HCT116 (cell line): ENCODE results near the gene RBM20. TPM values are rescaled to one million over a fixed set of nuclear protein-coding genes. Genes with fewer than 3 reads are reported as not detected.

Experiments
- ATAC-seq: fragments of 200-7000 bp; cut with Tn5 transposase; 2 replicates; pipeline ENCODE4 v1.9.1; 2020; ENCODE audit warnings: mild to moderate bottlenecking, moderate library complexity
- BruUV-seq: library from RNA; stranded (reverse); fragments of 400-500 nt; replicated peaks from 2 replicates; lab custom pipeline; 2021; lab: Mats Ljungman, UMichigan
- CTCF ChIA-PET: fragments of 300-600 bp; sonication (Branson Sonifier 250); formaldehyde crosslinking; loops from one replicate; lab custom pipeline; 2021; ENCODE audit warnings: antibody characterized with exemption; lab: Charles Lee
- POLR2A ChIA-PET: fragments of 300-600, 350-600 bp; sonication (Branson Sonifier 250); formaldehyde crosslinking; loops from one replicate; lab custom pipeline; 2021; ENCODE audit warnings: antibody characterized with exemption; lab: Charles Lee
- RAD21 ChIA-PET, 2 experiments: fragments of 300-600 bp; sonication (Branson Sonifier 250); formaldehyde crosslinking; loops; one replicate each; lab custom pipeline; 2023; ENCODE audit warnings: low total read pairs in 2 of 2; ENCODE audit not compliant: uncharacterized antibody in 2 of 2, unreplicated experiment in 2 of 2, low non-redundant PET in 1 of 2; lab: Charles Lee
- DNase-seq: peaks from one replicate; pipeline ENCODE4 v3.0.0-alpha.2; 2010; ENCODE audit warnings: low read depth, low spot score
- H2AFZ ChIP-seq: fragments of 200-600 bp; shearing (Covaris generic), sonication (generic); 2 replicates; pipeline ENCODE4 v1.6.1; 2017; ENCODE audit warnings: low read depth, mixed run types, mixed read lengths, antibody characterized with exemption, low read length; ENCODE audit not compliant: poor library complexity, severe bottlenecking
- H3K27ac ChIP-seq: 2 replicates; pipeline ENCODE4 v1.5.1; 2012; ENCODE audit warnings: low read depth, low read length
- H3K27me3 ChIP-seq: fragments of 200-600 bp; sonication (generic); 2 replicates; pipeline ENCODE4 v1.6.1; 2016; ENCODE audit warnings: mixed run types, low read length, mixed read lengths; ENCODE audit not compliant: insufficient read depth
- H3K36me3 ChIP-seq, 2 experiments: fragments of 200-500 bp in 1 of 2; fragments of 200-600 bp in 1 of 2; sonication (Bioruptor generic) in 1 of 2; sonication (generic) in 1 of 2; 2 replicates each; pipeline versions ENCODE4 v1.5.1 to v1.6.1; 2014 to 2016; ENCODE audit warnings: low read length in 2 of 2, inconsistent platforms in 1 of 2, mixed read lengths in 1 of 2, mixed run types in 1 of 2; ENCODE audit not compliant: insufficient read depth in 2 of 2, control insufficient read depth in 1 of 2
- H3K4me1 ChIP-seq, 2 experiments: fragments of 200-600 bp in 1 of 2; sonication (generic) in 1 of 2; 2 replicates each; pipeline versions ENCODE4 v1.5.1 to v1.6.1; 2012 to 2017; ENCODE audit warnings: low read length in 2 of 2, inconsistent platforms in 1 of 2, mild to moderate bottlenecking in 1 of 2, mixed read lengths in 1 of 2, mixed run types in 1 of 2, moderate library complexity in 1 of 2; ENCODE audit not compliant: insufficient read depth in 2 of 2, control insufficient read depth in 1 of 2
- H3K4me2 ChIP-seq: fragments of 200-600 bp; sonication (generic); 2 replicates; pipeline ENCODE4 v1.6.1; 2017; ENCODE audit warnings: mixed run types, low read length, mixed read lengths
- H3K4me3 ChIP-seq, 2 experiments: fragments of 200-600 bp in 1 of 2; sonication (generic) in 1 of 2; replicated peaks in 1 of 2; 2 replicates each; pipeline ENCODE4 v1.5.1; 2011 to 2016; ENCODE audit warnings: low read length in 2 of 2, control low read depth in 1 of 2, low read depth in 1 of 2, mild to moderate bottlenecking in 1 of 2, mixed read lengths in 1 of 2, mixed run types in 1 of 2
- H3K79me2 ChIP-seq: fragments of 200-600 bp; sonication (generic); 2 replicates; pipeline ENCODE4 v1.6.1; 2017; ENCODE audit warnings: mild to moderate bottlenecking, mixed run types, low read length, moderate library complexity, mixed read lengths; ENCODE audit not compliant: insufficient read depth
- H3K9ac ChIP-seq: fragments of 200-600 bp; sonication (generic); 2 replicates; pipeline ENCODE4 v1.6.1; 2016; ENCODE audit warnings: low read length, mixed read lengths
- H3K9me2 ChIP-seq: fragments of 200-600 bp; sonication (generic), shearing (Covaris generic); 2 replicates; pipeline ENCODE4 v1.6.1; 2017; ENCODE audit warnings: mixed run types, mild to moderate bottlenecking, moderate library complexity; ENCODE audit not compliant: insufficient read depth
- H3K9me3 ChIP-seq, 2 experiments: fragments of 200-500 bp in 1 of 2; fragments of 200-600 bp in 1 of 2; sonication (Bioruptor generic) in 1 of 2; sonication (generic) in 1 of 2; 2 replicates each; pipeline ENCODE4 v1.6.1; 2014 to 2017; ENCODE audit warnings: low read length in 2 of 2, mixed read lengths in 2 of 2, inconsistent platforms in 1 of 2, low read depth in 1 of 2, mild to moderate bottlenecking in 1 of 2, mixed run types in 1 of 2, moderate library complexity in 1 of 2; ENCODE audit not compliant: control insufficient read depth in 1 of 2, insufficient read depth in 1 of 2
- H4K20me1 ChIP-seq: fragments of 200-600 bp; sonication (generic), shearing (Covaris generic); 2 replicates; pipeline ENCODE4 v1.6.1; 2017; ENCODE audit warnings: mixed run types, mild to moderate bottlenecking, moderate library complexity; ENCODE audit not compliant: insufficient read depth
- CEBPB ChIP-seq: IDR thresholded peaks from 2 replicates; pipeline ENCODE4 v1.6.1; 2012; ENCODE audit warnings: low read depth
- CTCF ChIP-seq, 3 experiments: fragments of 200-600 bp in 1 of 3; sonication (generic) in 1 of 3; IDR thresholded peaks in 2 of 3; conservative IDR thresholded peaks in 1 of 3; 2 replicates each; pipeline ENCODE4 v1.5.1; 2012 to 2017; ENCODE audit warnings: low read depth in 2 of 3, low read length in 2 of 3, antibody characterized with exemption in 1 of 3, borderline replicate concordance in 1 of 3, control low read depth in 1 of 3, mild to moderate bottlenecking in 1 of 3, mixed read lengths in 1 of 3, mixed run types in 1 of 3, moderate library complexity in 1 of 3; ENCODE audit not compliant: insufficient read depth in 1 of 3
- EGR1 ChIP-seq: IDR thresholded peaks from 2 replicates; pipeline ENCODE4 v1.6.1; 2012; ENCODE audit warnings: low read depth
- ELF1 ChIP-seq: IDR thresholded peaks from 2 replicates; pipeline ENCODE4 v1.6.1; 2012; ENCODE audit warnings: low read depth, borderline replicate concordance
- EZH2 ChIP-seq: fragments of 200-600 bp; sonication (generic); IDR thresholded peaks from 2 replicates; pipeline ENCODE4 v1.6.1; 2017; ENCODE audit warnings: antibody characterized with exemption, mixed run types
- EZH2phosphoT487 ChIP-seq: fragments of 200-600 bp; IDR thresholded peaks from 2 replicates; pipeline ENCODE4 v1.6.1; 2018; ENCODE audit warnings: antibody characterized with exemption, borderline replicate concordance
- JUND ChIP-seq: IDR thresholded peaks from 2 replicates; pipeline ENCODE4 v1.6.1; 2012
- MAX ChIP-seq: IDR thresholded peaks from 2 replicates; pipeline ENCODE4 v1.6.1; 2012
- POLR2A ChIP-seq: IDR thresholded peaks from 2 replicates; pipeline ENCODE4 v1.7.0; 2011; ENCODE audit warnings: borderline replicate concordance; ENCODE audit not compliant: insufficient read depth, insufficient read length; ENCODE audit errors: extremely low read depth
- POLR2AphosphoS5 ChIP-seq: IDR thresholded peaks from 2 replicates; pipeline ENCODE4 v1.6.1; 2011; ENCODE audit warnings: mild to moderate bottlenecking, low read depth, low read length, moderate library complexity
- REST ChIP-seq: IDR thresholded peaks from 2 replicates; pipeline ENCODE4 v1.6.1; 2012; ENCODE audit warnings: low read depth
- SIN3A ChIP-seq: IDR thresholded peaks from 2 replicates; pipeline ENCODE4 v1.6.1; 2012; ENCODE audit warnings: low read depth
- SP1 ChIP-seq: IDR thresholded peaks from 2 replicates; pipeline ENCODE4 v1.6.1; 2012; ENCODE audit warnings: low read depth
- SRF ChIP-seq: IDR thresholded peaks from 2 replicates; pipeline ENCODE4 v1.6.1; 2012; ENCODE audit warnings: low read depth
- TCF7L2 ChIP-seq: IDR thresholded peaks from 2 replicates; pipeline ENCODE4 v1.7.0; 2011; ENCODE audit warnings: borderline replicate concordance, inconsistent platforms; ENCODE audit not compliant: insufficient read depth, insufficient read length; ENCODE audit errors: extremely low read depth
- YY1 ChIP-seq: IDR thresholded peaks from 2 replicates; pipeline ENCODE4 v1.6.1; 2011; ENCODE audit warnings: low read length, low read depth, moderate library complexity, mild to moderate bottlenecking; ENCODE audit not compliant: insufficient replicate concordance; ENCODE audit errors: extremely low read depth
- ZBTB33 ChIP-seq: IDR thresholded peaks from 2 replicates; pipeline ENCODE4 v1.6.1; 2011; ENCODE audit warnings: mild to moderate bottlenecking, low read length, moderate library complexity; ENCODE audit not compliant: insufficient replicate concordance; ENCODE audit errors: extremely low read depth
- ZNF274 ChIP-seq: fragments of 200-500 bp; sonication (Bioruptor generic); IDR thresholded peaks from 2 replicates; pipeline ENCODE4 v1.6.1; 2014; ENCODE audit warnings: mild to moderate bottlenecking, low read depth, low read length, inconsistent platforms
- intact Hi-C: fragments of 100-400 bp; cut with micrococcal nuclease; formaldehyde crosslinking; loops from 2 replicates; pipeline ENCODE4 v1.10.0; 2022
- total RNA-seq: library from RNA; stranded (reverse); gene quantifications from one replicate; pipeline ENCODE4 v1.2.1, GENCODE V29; 2021; ENCODE audit not compliant: unreplicated experiment

The RBM20 gene
- total RNA-seq, 1 experiment from 2014 or later: 2.0 TPM

- H3K4me1 ChIP-seq: no peaks in the 10 kb centered on the region
- RAD21 ChIA-PET: no interaction called here
- CTCF ChIA-PET: no interaction called here
- no peaks in the 10 kb centered on the region for H3K27me3 ChIP-seq
- no peaks in the 10 kb centered on the region for H3K79me2 ChIP-seq
- no TSS peak for BruUV-seq
- no peak overlapping the region for H3K4me3 ChIP-seq
- no peaks in the 10 kb centered on the region for H3K9me3 ChIP-seq
- intact Hi-C loops: no loop called here
- POLR2A ChIA-PET: no interaction called here
- H3K9me2 ChIP-seq: no peaks in the 10 kb centered on the region
- TF ChIP-seq REST (no peak), POLR2A (no peak), ELF1 (no peak), EGR1 (no peak), SRF (no peak), POLR2AphosphoS5 (no peak), MAX (no peak), CEBPB (no peak), EZH2phosphoT487 (no peak), JUND (no peak), EZH2 (no peak), TCF7L2 (no peak), ZBTB33 (no peak), YY1 (no peak), ZNF274 (no peak), CTCF (IDR thresholded peaks at IDR 0.05 in 2 of 3, conservative IDR thresholded peaks at IDR 0.05 in 1 of 3; ENCODE audit: borderline replicate concordance in 1 of 3, insufficient read depth in 1 of 3, low read depth in 2 of 3, low read length in 2 of 3) (no peak), SIN3A (no peak), SP1 (no peak)
- H4K20me1 ChIP-seq: no peaks in the 10 kb centered on the region
- H3K9ac ChIP-seq: no peak overlapping the region
- H3K27ac ChIP-seq: no peak overlapping the region
- ATAC-seq: no peak
- DNase-seq: no peak
- no peak overlapping the region for H2AFZ ChIP-seq
- no peaks in the 10 kb centered on the region for H3K36me3 ChIP-seq
- H3K4me2 ChIP-seq: no peak overlapping the region
Measured at GRCh38 chr10:110721406-110722038, 77.4 kb downstream of the RBM20 start.
